ENCODE measurements around the gene CSMD2.

DNA sequence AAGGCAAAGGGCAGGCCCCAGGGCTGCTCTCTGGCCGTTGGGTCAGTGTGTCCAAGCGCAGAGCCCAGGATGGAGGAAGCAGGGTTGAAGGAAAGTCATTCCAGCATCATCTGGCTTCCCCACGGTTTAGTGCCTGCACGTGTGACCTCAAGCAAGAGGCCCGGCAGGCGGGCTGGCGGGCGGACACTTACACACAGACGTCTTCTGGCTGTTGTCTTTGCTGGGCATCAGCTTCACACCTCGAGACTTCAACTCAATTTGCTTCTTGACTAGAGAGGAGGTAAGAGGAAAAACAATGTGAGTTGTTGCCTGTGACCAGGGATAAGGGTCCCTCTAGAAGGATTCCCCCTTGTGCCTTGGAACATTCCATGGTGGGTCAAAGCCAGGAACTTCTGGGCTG, 339.5 kb downstream of the CSMD2 start:
- TF ChIP-seq, protein P1, sequence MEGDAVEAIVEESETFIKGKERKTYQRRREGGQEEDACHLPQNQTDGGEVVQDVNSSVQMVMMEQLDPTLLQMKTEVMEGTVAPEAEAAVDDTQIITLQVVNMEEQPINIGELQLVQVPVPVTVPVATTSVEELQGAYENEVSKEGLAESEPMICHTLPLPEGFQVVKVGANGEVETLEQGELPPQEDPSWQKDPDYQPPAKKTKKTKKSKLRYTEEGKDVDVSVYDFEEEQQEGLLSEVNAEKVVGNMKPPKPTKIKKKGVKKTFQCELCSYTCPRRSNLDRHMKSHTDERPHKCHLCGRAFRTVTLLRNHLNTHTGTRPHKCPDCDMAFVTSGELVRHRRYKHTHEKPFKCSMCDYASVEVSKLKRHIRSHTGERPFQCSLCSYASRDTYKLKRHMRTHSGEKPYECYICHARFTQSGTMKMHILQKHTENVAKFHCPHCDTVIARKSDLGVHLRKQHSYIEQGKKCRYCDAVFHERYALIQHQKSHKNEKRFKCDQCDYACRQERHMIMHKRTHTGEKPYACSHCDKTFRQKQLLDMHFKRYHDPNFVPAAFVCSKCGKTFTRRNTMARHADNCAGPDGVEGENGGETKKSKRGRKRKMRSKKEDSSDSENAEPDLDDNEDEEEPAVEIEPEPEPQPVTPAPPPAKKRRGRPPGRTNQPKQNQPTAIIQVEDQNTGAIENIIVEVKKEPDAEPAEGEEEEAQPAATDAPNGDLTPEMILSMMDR (IDR thresholded peaks at IDR 0.05), result no peak
- TF ChIP-seq SP1 (CRISPR knock-in tag; conservative IDR thresholded peaks at IDR 0.05) (no peak), JUN (CRISPR knock-in tag; IDR thresholded peaks at IDR 0.05) (no peak), PRRX2 (CRISPR knock-in tag; IDR thresholded peaks at IDR 0.05) (no peak), TEAD4 (CRISPR knock-in tag; IDR thresholded peaks at IDR 0.05) (no peak), ZNF317 (CRISPR knock-in tag; IDR thresholded peaks at IDR 0.05; ENCODE audit: borderline replicate concordance, low read depth) (no peak)
- TF ChIP-seq, protein P2, sequence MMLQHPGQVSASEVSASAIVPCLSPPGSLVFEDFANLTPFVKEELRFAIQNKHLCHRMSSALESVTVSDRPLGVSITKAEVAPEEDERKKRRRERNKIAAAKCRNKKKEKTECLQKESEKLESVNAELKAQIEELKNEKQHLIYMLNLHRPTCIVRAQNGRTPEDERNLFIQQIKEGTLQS (CRISPR knock-in tag; conservative IDR thresholded peaks at IDR 0.05), result no peak
- TF ChIP-seq, protein P3, sequence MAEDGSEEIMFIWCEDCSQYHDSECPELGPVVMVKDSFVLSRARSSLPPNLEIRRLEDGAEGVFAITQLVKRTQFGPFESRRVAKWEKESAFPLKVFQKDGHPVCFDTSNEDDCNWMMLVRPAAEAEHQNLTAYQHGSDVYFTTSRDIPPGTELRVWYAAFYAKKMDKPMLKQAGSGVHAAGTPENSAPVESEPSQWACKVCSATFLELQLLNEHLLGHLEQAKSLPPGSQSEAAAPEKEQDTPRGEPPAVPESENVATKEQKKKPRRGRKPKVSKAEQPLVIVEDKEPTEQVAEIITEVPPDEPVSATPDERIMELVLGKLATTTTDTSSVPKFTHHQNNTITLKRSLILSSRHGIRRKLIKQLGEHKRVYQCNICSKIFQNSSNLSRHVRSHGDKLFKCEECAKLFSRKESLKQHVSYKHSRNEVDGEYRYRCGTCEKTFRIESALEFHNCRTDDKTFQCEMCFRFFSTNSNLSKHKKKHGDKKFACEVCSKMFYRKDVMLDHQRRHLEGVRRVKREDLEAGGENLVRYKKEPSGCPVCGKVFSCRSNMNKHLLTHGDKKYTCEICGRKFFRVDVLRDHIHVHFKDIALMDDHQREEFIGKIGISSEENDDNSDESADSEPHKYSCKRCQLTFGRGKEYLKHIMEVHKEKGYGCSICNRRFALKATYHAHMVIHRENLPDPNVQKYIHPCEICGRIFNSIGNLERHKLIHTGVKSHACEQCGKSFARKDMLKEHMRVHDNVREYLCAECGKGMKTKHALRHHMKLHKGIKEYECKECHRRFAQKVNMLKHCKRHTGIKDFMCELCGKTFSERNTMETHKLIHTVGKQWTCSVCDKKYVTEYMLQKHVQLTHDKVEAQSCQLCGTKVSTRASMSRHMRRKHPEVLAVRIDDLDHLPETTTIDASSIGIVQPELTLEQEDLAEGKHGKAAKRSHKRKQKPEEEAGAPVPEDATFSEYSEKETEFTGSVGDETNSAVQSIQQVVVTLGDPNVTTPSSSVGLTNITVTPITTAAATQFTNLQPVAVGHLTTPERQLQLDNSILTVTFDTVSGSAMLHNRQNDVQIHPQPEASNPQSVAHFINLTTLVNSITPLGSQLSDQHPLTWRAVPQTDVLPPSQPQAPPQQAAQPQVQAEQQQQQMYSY (CRISPR knock-in tag; IDR thresholded peaks at IDR 0.05), result no peak

Data from WTC11 (cell line).